ENCODE measurements around the gene POC5. TPM values are rescaled to one million over a fixed set of nuclear protein-coding genes. Genes with fewer than 3 reads are reported as not detected.

POC5 gene
- total and polyA plus RNA-seq, 2 donors from 2014 or later = 6.1 to 12.1 TPM

DNA sequence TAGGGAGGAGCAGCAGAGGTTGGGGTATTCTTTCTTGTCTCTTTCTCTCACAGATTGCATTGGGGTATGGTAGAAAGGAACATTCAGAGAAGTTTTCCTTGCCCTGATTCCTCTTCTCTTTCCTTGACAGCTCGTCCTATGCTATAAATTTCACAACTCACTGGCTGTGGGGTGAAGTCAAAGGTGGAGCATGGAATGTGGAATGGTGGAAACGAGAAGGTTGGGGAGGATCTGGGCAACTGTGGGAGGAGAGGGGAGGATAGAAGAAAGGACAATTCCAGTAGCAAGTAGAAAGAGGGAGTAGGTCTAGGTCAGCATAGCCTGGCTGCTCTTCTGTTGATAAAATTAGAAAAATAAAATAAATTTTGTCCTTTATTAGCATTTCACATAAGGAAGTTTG, 39.0 kb upstream of the POC5 start:
- Histone ChIP-seq H3K9me3 (ENCODE audit: control insufficient read depth in 2 of 3, insufficient read depth in 1 of 3, low read length in 3 of 3) (no peaks in the 10 kb centered on the region), H3K9ac (ENCODE audit: low read length in 3 of 3) (no peak overlapping the region), H3K27ac (ENCODE audit: low read depth in 2 of 2, low read length in 2 of 2) (no peak overlapping the region), H3K36me3 (ENCODE audit: control insufficient read depth in 2 of 3, insufficient read depth in 3 of 3, low read length in 3 of 3) (no peaks in the 10 kb centered on the region), H3K27me3 (ENCODE audit: control insufficient read depth, insufficient read depth, low read length) (peaks cover 3% of the 10 kb centered on the region), H3K4me3 (ENCODE audit: low read length in 3 of 3) (no peak overlapping the region), H3K4me1 (ENCODE audit: control insufficient read depth in 2 of 3, insufficient read depth in 2 of 3, low read depth in 1 of 3, low read length in 3 of 3) (no peaks in the 10 kb centered on the region)
- DNase-seq (peak in 4 of 5 donors; percentile 42 to 86 (median 76)), FAIRE-seq (no peak)
- no peak for TF ChIP-seq CTCF (IDR thresholded peaks at IDR 0.05; ENCODE audit: borderline replicate concordance, extremely low read depth, insufficient read depth)
- intact Hi-C loops (cut with DNase I) = no loop called here

DNA sequence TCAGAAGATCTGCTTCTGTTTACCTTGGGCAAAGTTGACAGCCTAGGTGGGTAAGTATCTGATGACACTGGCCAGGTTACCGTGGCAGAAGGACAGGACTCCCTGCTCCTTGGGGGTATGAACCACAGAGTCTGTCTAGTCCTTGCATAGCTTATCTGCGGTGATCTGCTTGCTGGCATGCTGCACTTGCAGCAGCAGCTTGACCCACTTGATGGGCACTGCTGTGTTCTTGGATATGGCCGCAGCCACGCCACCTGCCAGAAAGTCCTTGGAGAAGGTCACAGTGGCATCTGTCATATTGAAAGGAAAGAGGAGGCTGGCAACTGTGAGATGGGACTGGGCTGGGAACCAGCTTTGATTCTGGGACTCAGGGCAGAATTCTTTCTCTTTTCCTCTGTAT, 35.9 kb upstream of the POC5 start:
- Histone ChIP-seq H3K9me3 (ENCODE audit: control insufficient read depth in 2 of 3, insufficient read depth in 1 of 3, low read length in 3 of 3) (no peaks in the 10 kb centered on the region), H3K4me3 (ENCODE audit: low read length in 3 of 3) (no peak overlapping the region), H3K36me3 (ENCODE audit: control insufficient read depth in 2 of 3, insufficient read depth in 3 of 3, low read length in 3 of 3) (no peaks in the 10 kb centered on the region), H3K9ac (ENCODE audit: low read length in 3 of 3) (no peak overlapping the region), H3K27ac (ENCODE audit: low read depth in 2 of 2, low read length in 2 of 2) (no peak overlapping the region), H3K4me1 (ENCODE audit: control insufficient read depth in 2 of 3, insufficient read depth in 2 of 3, low read depth in 1 of 3, low read length in 3 of 3) (no peaks in the 10 kb centered on the region), H3K27me3 (ENCODE audit: control insufficient read depth, insufficient read depth, low read length) (no peaks in the 10 kb centered on the region)
- DNase-seq = no peak
- no peak for TF ChIP-seq CTCF (IDR thresholded peaks at IDR 0.05; ENCODE audit: borderline replicate concordance, extremely low read depth, insufficient read depth)
- intact Hi-C loops (cut with DNase I) = no loop called here
- no peak for FAIRE-seq

GRCh38 chr5:75744355-75744754, 27.1 kb upstream of the POC5 start:
- Histone ChIP-seq H3K4me3 (ENCODE audit: low read length in 3 of 3) (no peak overlapping the region), H3K4me1 (ENCODE audit: control insufficient read depth in 2 of 3, insufficient read depth in 2 of 3, low read depth in 1 of 3, low read length in 3 of 3) (no peaks in the 10 kb centered on the region), H3K27ac (ENCODE audit: low read depth in 2 of 2, low read length in 2 of 2) (no peak overlapping the region)

More at GRCh38 chr5:75744355-75744754, 27.1 kb upstream of the POC5 start:
- intact Hi-C loops (cut with DNase I) = no loop called here
- FAIRE-seq (no peak), DNase-seq (no peak)
- TF ChIP-seq CTCF (IDR thresholded peaks at IDR 0.05; ENCODE audit: borderline replicate concordance, extremely low read depth, insufficient read depth) = no peak
- Histone ChIP-seq H3K9me3 (ENCODE audit: control insufficient read depth in 2 of 3, insufficient read depth in 1 of 3, low read length in 3 of 3) (no peaks in the 10 kb centered on the region), H3K27me3 (ENCODE audit: control insufficient read depth, insufficient read depth, low read length) (no peaks in the 10 kb centered on the region), H3K9ac (ENCODE audit: low read length in 3 of 3) (no peak overlapping the region), H3K36me3 (ENCODE audit: control insufficient read depth in 2 of 3, insufficient read depth in 3 of 3, low read length in 3 of 3) (no peaks in the 10 kb centered on the region)
